NT2/D1 (cell line): ENCODE results near the gene SLC16A12.
"Not testable (repeated sequence)": the region's sequence is repeated elsewhere in the genome, so short reads cannot be mapped to it uniquely, and the experiment has no call there.

Experiments
- SUZ12 ChIP-seq: IDR thresholded peaks from 2 replicates; pipeline ENCODE4 v1.6.1; 2011; ENCODE audit not compliant: insufficient read length, insufficient read depth; ENCODE audit errors: extremely low read depth
- YY1 ChIP-seq: IDR thresholded peaks from 2 replicates; pipeline ENCODE4 v1.6.1; 2011; ENCODE audit not compliant: insufficient read length, insufficient read depth
- ZNF274 ChIP-seq: IDR thresholded peaks from 2 replicates; pipeline ENCODE4 v1.6.1; 2011; ENCODE audit warnings: mild to moderate bottlenecking, low read depth, low read length

GRCh38 chr10:89406178-89406577, 129.2 kb downstream of the SLC16A12 start:
- TF ChIP-seq YY1, SUZ12, ZNF274: not testable (repeated sequence)
